Spinal cord (tissue), 10 donors: Measurements from ENCODE around the gene MAPK6. TPM values are rescaled to one million over a fixed set of nuclear protein-coding genes. Genes with fewer than 3 reads are reported as not detected.
"Not testable (repeated sequence)": the region's sequence is repeated elsewhere in the genome, so short reads cannot be mapped to it uniquely, and the experiment has no call there.

ENCODE experiments used
- DNase-seq, 6 donors: peaks; one replicate each; pipeline versions ENCODE4 v3.0.0 to v3.0.0-alpha.2; 2013 to 2015; ENCODE audit warnings: low spot score in 6 of 6, low read depth in 4 of 6
- H3K27ac ChIP-seq: one replicate; pipeline ENCODE4 v1.5.1; 2013; ENCODE audit warnings: low read depth, low read length, control low read depth
- H3K27me3 ChIP-seq: one replicate; pipeline ENCODE4 v1.6.1; 2013; ENCODE audit warnings: low read length; ENCODE audit not compliant: control insufficient read depth, insufficient read depth
- H3K36me3 ChIP-seq: one replicate; pipeline ENCODE4 v1.6.1; 2013; ENCODE audit warnings: low read length; ENCODE audit not compliant: control insufficient read depth, insufficient read depth
- H3K4me1 ChIP-seq: one replicate; pipeline ENCODE4 v1.6.1; 2013; ENCODE audit warnings: low read length; ENCODE audit not compliant: control insufficient read depth, insufficient read depth
- H3K4me3 ChIP-seq: one replicate; pipeline ENCODE4 v1.5.1; 2013; ENCODE audit warnings: low read depth, low read length, control low read depth
- H3K9me3 ChIP-seq: one replicate; pipeline ENCODE4 v1.6.1; 2013; ENCODE audit warnings: low read length; ENCODE audit not compliant: control insufficient read depth, insufficient read depth
- WGBS: methylation state at CpG from one replicate; pipeline ENCODE4 v1.1.5; 2013; ENCODE audit warnings: missing lambda C conversion rate; ENCODE audit not compliant: insufficient coverage; 5-methylcytosine and 5-hydroxymethylcytosine counted together
- polyA plus RNA-seq, 2 donors: library from polyadenylated mRNA; unstranded; fragments of 120-200 nt; gene quantifications; one replicate each; pipeline ENCODE4 v1.2.1, GENCODE V29; 2013; ENCODE audit not compliant: insufficient read length in 2 of 2
- total RNA-seq, 2 donors: library from RNA; depleted of rRNA in 1 of 2; stranded (reverse); fragments of 120-200 nt in 1 of 2; fragments of >200 nt in 1 of 2; gene quantifications; one replicate each; pipeline versions ENCODE4 v1.2.3 to v1.2.4, GENCODE V29; 2013 to 2014
- donor health status: healthy.

Gene MAPK6
- total and polyA plus RNA-seq, 4 donors, result 36.5 to 85.9 (median 64.3) TPM

GRCh38 chr15:51982770-51983103, 36.3 kb upstream of the MAPK6 start:
- H3K9me3 ChIP-seq, result no peaks in the 10 kb centered on the region
- no peak overlapping the region for H3K4me3 ChIP-seq
- no peak for DNase-seq
- H3K27me3 ChIP-seq, result no peaks in the 10 kb centered on the region
- H3K27ac ChIP-seq, result no peak overlapping the region
- no peaks in the 10 kb centered on the region for H3K4me1 ChIP-seq
- H3K36me3 ChIP-seq, result no peaks in the 10 kb centered on the region

GRCh38 chr15:51991141-51991540, 27.9 kb upstream of the MAPK6 start:
- H3K4me1 ChIP-seq, result no peaks in the 10 kb centered on the region
- no CpG with 5 or more reads among the region's 4 CpGs for WGBS
- H3K4me3 ChIP-seq, result no peak overlapping the region
- H3K9me3 ChIP-seq, result no peaks in the 10 kb centered on the region
- no peaks in the 10 kb centered on the region for H3K27me3 ChIP-seq
- H3K36me3 ChIP-seq, result no peaks in the 10 kb centered on the region
- no peak overlapping the region for H3K27ac ChIP-seq
- no peak for DNase-seq

- H3K4me1 ChIP-seq, result no peaks in the 10 kb centered on the region
- H3K9me3 ChIP-seq, result no peaks in the 10 kb centered on the region
- DNase-seq, result no peak
- no peaks in the 10 kb centered on the region for H3K36me3 ChIP-seq
- H3K27ac ChIP-seq, result no peak overlapping the region
- H3K27me3 ChIP-seq, result no peaks in the 10 kb centered on the region
- no peak overlapping the region for H3K4me3 ChIP-seq
- no CpG with 5 or more reads among the region's 1 CpG for WGBS
Observed at GRCh38 chr15:51992953-51993352, 26.1 kb upstream of the MAPK6 start.

- DNase-seq, result no peak
- no peaks in the 10 kb centered on the region for H3K9me3 ChIP-seq
- H3K4me3 ChIP-seq, result no peak overlapping the region
- no peak overlapping the region for H3K27ac ChIP-seq
- WGBS, result 92% methylated on average over 2 of the region's 2 CpGs
- H3K4me1 ChIP-seq, result no peaks in the 10 kb centered on the region
- H3K36me3 ChIP-seq, result no peaks in the 10 kb centered on the region
- H3K27me3 ChIP-seq, result no peaks in the 10 kb centered on the region
Observed at GRCh38 chr15:52002351-52002750, 16.7 kb upstream of the MAPK6 start.

- DNase-seq, result not testable (repeated sequence)
Observed at GRCh38 chr15:52003089-52003488, 15.9 kb upstream of the MAPK6 start.

GRCh38 chr15:52003710-52004109, 15.3 kb upstream of the MAPK6 start:
- WGBS, result no CpG with 5 or more reads among the region's 1 CpG
- Histone ChIP-seq H3K27me3 (no peaks in the 10 kb centered on the region), H3K9me3 (no peaks in the 10 kb centered on the region), H3K4me3 (no peak overlapping the region), H3K36me3 (no peaks in the 10 kb centered on the region), H3K4me1 (no peaks in the 10 kb centered on the region), H3K27ac (no peak overlapping the region)
- no peak for DNase-seq

More at GRCh38 chr15:52003089-52003488, 15.9 kb upstream of the MAPK6 start:
- H3K27ac ChIP-seq, H3K27me3 ChIP-seq, H3K4me3 ChIP-seq, H3K36me3 ChIP-seq, H3K9me3 ChIP-seq, H3K4me1 ChIP-seq: not testable (repeated sequence)
- 100% methylated on average over 1 of the region's 7 CpGs for WGBS

DNA sequence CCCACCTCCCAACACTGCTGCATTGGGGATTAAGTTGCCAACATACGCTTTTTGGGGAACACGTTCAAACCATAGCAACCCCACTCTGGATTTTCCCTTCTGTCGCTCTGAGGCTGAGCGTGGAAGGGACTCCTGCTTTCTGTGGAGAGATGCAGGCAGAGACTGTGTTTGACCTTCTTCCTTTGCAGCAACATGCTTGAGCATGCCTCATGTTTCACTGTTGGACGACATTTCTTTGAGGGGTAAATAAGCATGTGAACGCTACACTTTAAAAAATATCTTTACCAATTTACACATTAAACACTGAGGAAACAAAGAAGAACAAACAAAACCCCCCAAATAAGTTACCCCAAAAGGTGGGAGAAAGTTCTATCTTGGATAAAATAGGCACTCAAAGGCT, 14.2 kb upstream of the MAPK6 start:
- no peaks in the 10 kb centered on the region for H3K27me3 ChIP-seq
- WGBS, result 90% methylated on average over 2 of the region's 6 CpGs
- H3K4me1 ChIP-seq, result no peaks in the 10 kb centered on the region
- DNase-seq, result no peak
- H3K9me3 ChIP-seq, result no peaks in the 10 kb centered on the region
- no peak overlapping the region for H3K4me3 ChIP-seq
- no peaks in the 10 kb centered on the region for H3K36me3 ChIP-seq
- no peak overlapping the region for H3K27ac ChIP-seq

GRCh38 chr15:52005748-52006701, 13.0 kb upstream of the MAPK6 start:
- no peak overlapping the region for H3K4me3 ChIP-seq
- H3K27me3 ChIP-seq, result no peaks in the 10 kb centered on the region
- H3K4me1 ChIP-seq, result peaks cover 1% of the 10 kb centered on the region
- no peaks in the 10 kb centered on the region for H3K36me3 ChIP-seq
- no peak for DNase-seq
- no peaks in the 10 kb centered on the region for H3K9me3 ChIP-seq
- 67% methylated on average over 1 of the region's 5 CpGs for WGBS
- H3K27ac ChIP-seq, result no peak overlapping the region

- Histone ChIP-seq H3K9me3 (no peaks in the 10 kb centered on the region), H3K36me3 (no peaks in the 10 kb centered on the region), H3K4me1 (peaks cover 4% of the 10 kb centered on the region), H3K27me3 (no peaks in the 10 kb centered on the region), H3K4me3 (no peak overlapping the region), H3K27ac (no peak overlapping the region)
- no peak for DNase-seq
- WGBS, result no CpG with 5 or more reads among the region's 3 CpGs
Observed at GRCh38 chr15:52006702-52007340, 12.2 kb upstream of the MAPK6 start.

DNA sequence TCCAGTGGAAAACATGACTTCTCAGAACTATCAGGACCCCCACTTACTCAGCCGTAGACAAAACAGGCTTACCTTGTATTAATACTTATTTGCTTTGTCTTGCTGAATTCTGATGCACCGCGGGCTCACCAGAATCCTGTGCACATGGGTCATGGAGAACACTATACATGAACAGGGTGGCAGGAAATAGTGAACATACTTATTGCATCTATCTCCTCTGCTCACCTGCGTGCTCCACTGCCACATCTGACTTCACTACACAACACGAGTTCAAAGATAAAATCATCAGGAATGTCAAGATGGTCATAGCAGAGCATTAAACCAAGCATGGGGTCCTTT, 10.7 kb upstream of the MAPK6 start:
- no peak overlapping the region for H3K4me3 ChIP-seq
- H3K4me1 ChIP-seq, result peaks cover 4% of the 10 kb centered on the region
- no peak for DNase-seq
- 100% methylated on average over 2 of the region's 5 CpGs for WGBS
- H3K27ac ChIP-seq, result peak overlapping the region; percentile 15
- no peaks in the 10 kb centered on the region for H3K27me3 ChIP-seq
- no peaks in the 10 kb centered on the region for H3K36me3 ChIP-seq
- no peaks in the 10 kb centered on the region for H3K9me3 ChIP-seq
